H1 (cell line): ENCODE results near the gene DOCK1. TPM values are rescaled to one million over a fixed set of nuclear protein-coding genes. Genes with fewer than 3 reads are reported as not detected.

Experiments
- CTCF ChIA-PET: fragments of 300-600 bp; sonication (Branson Sonifier 250); formaldehyde crosslinking; loops from one replicate; lab custom pipeline; 2021; ENCODE audit not compliant: partially characterized antibody; lab: Charles Lee
- POLR2A ChIA-PET: fragments of 300-600 bp; sonication (Branson Sonifier 250); formaldehyde crosslinking; loops from one replicate; lab custom pipeline; 2021; ENCODE audit warnings: inconsistent platforms; ENCODE audit not compliant: partially characterized antibody; lab: Charles Lee
- DNase-seq, 2 experiments: peaks; one replicate each; pipeline versions ENCODE4 v3.0.0 to v3.0.0-alpha.2; 2010 to 2022; ENCODE audit warnings: low spot score in 2 of 2, low read depth in 1 of 2, mixed read lengths in 1 of 2
- FAIRE-seq: peaks from 2 replicates; lab custom pipeline; 2011; peaks lifted over from hg19 to GRCh38; lab: Jason Lieb, UNC
- H2AFZ ChIP-seq: 2 replicates; pipeline ENCODE4 v1.8.1; 2012; ENCODE audit warnings: low read length, inconsistent platforms
- H2AK5ac ChIP-seq: 2 replicates; pipeline ENCODE4 v1.6.1; 2013; ENCODE audit warnings: low read depth, low read length
- H2BK120ac ChIP-seq: replicated peaks from 2 replicates; pipeline ENCODE3; 2013; ENCODE audit warnings: low read depth, low read length, inconsistent platforms
- H2BK12ac ChIP-seq: 2 replicates; pipeline ENCODE4 v1.6.1; 2013; ENCODE audit warnings: low read depth, low read length
- H2BK15ac ChIP-seq: 2 replicates; pipeline ENCODE4 v1.6.1; 2013; ENCODE audit warnings: low read length
- H2BK20ac ChIP-seq: 2 replicates; pipeline ENCODE4 v1.6.1; 2013; ENCODE audit warnings: low read length
- H2BK5ac ChIP-seq: 2 replicates; pipeline ENCODE4 v1.6.1; 2013; ENCODE audit warnings: low read depth, low read length
- H3K14ac ChIP-seq: 2 replicates; pipeline ENCODE4 v1.6.1; 2013; ENCODE audit warnings: inconsistent platforms; ENCODE audit not compliant: insufficient read length
- H3K18ac ChIP-seq: 2 replicates; pipeline ENCODE4 v1.6.1; 2013; ENCODE audit warnings: low read length; ENCODE audit errors: extremely low read depth
- H3K23ac ChIP-seq: 2 replicates; pipeline ENCODE4 v1.6.1; 2013; ENCODE audit warnings: inconsistent platforms; ENCODE audit not compliant: insufficient read length
- H3K23me2 ChIP-seq: 2 replicates; pipeline ENCODE4 v1.6.1; 2013; ENCODE audit warnings: low read depth, low read length
- H3K27ac ChIP-seq: 2 replicates; pipeline ENCODE4 v1.6.1; 2011; ENCODE audit warnings: low read depth, low read length, inconsistent platforms
- H3K27me3 ChIP-seq, 4 experiments: replicated peaks in 1 of 4; 1 replicate in 1 of 4; 2 replicates in 3 of 4; pipeline versions ENCODE4 v1.6.1 to v1.8.1; 2011 to 2013; ENCODE audit warnings: low read length in 3 of 4, mild to moderate bottlenecking in 3 of 4, inconsistent platforms in 2 of 4, mixed read lengths in 2 of 4, moderate library complexity in 1 of 4; ENCODE audit not compliant: control insufficient read depth in 3 of 4, insufficient read depth in 3 of 4; ENCODE audit errors: extremely low read depth in 1 of 4
- H3K36me3 ChIP-seq, 4 experiments: 2 replicates each; pipeline versions ENCODE4 v1.6.1 to v1.8.1; 2011 to 2013; ENCODE audit warnings: mild to moderate bottlenecking in 4 of 4, low read length in 3 of 4, moderate library complexity in 2 of 4, control low read depth in 1 of 4, inconsistent platforms in 1 of 4; ENCODE audit not compliant: insufficient read depth in 4 of 4, control insufficient read depth in 2 of 4
- H3K4ac ChIP-seq: replicated peaks from 2 replicates; pipeline ENCODE3; 2013; ENCODE audit warnings: low read length, low read depth, mixed read lengths, inconsistent platforms; ENCODE audit not compliant: insufficient read length
- H3K4me1 ChIP-seq, 4 experiments: replicated peaks in 1 of 4; 1 replicate in 1 of 4; 2 replicates in 3 of 4; pipeline versions ENCODE4 v1.6.1 to v1.8.1; 2011 to 2013; ENCODE audit warnings: low read length in 3 of 4, inconsistent platforms in 2 of 4, mixed read lengths in 1 of 4; ENCODE audit not compliant: insufficient read depth in 4 of 4, control insufficient read depth in 3 of 4
- H3K4me2 ChIP-seq, 2 experiments: 2 replicates each; pipeline versions ENCODE4 v1.6.1 to v1.8.1; 2011 to 2013; ENCODE audit warnings: low read depth in 2 of 2, low read length in 2 of 2, control low read depth in 1 of 2, inconsistent platforms in 1 of 2, mild to moderate bottlenecking in 1 of 2; ENCODE audit not compliant: insufficient read depth in 1 of 2
- H3K4me3 ChIP-seq, 4 experiments: fragments of 200-600, 300-600 bp in 1 of 4; sonication (generic), shearing (Covaris generic), sonication (Bioruptor Twin) in 1 of 4; 2 replicates each; pipeline versions ENCODE4 v1.5.1 to v1.8.1; 2011 to 2016; ENCODE audit warnings: low read length in 4 of 4, low read depth in 3 of 4, control low read depth in 2 of 4, inconsistent platforms in 2 of 4, mild to moderate bottlenecking in 2 of 4, mixed read lengths in 1 of 4, moderate library complexity in 1 of 4; ENCODE audit not compliant: insufficient read depth in 2 of 4; ENCODE audit errors: extremely low read depth in 1 of 4
- H3K56ac ChIP-seq: replicated peaks from 2 replicates; pipeline ENCODE3; 2013; ENCODE audit warnings: low read depth, mild to moderate bottlenecking, mixed read lengths, low read length, inconsistent platforms; ENCODE audit not compliant: insufficient read length
- H3K79me1 ChIP-seq: 2 replicates; pipeline ENCODE4 v1.6.1; 2013; ENCODE audit warnings: low read depth, low read length, control low read depth
- H3K79me2 ChIP-seq, 2 experiments: 2 replicates each; pipeline versions ENCODE4 v1.6.1 to v1.8.1; 2012 to 2013; ENCODE audit warnings: low read length in 2 of 2, mild to moderate bottlenecking in 2 of 2, inconsistent platforms in 1 of 2; ENCODE audit not compliant: insufficient read depth in 2 of 2, control insufficient read depth in 1 of 2
- H3K9ac ChIP-seq, 4 experiments: replicated peaks in 1 of 4; 1 replicate in 1 of 4; 2 replicates in 3 of 4; pipeline versions ENCODE4 v1.6.1 to v1.8.1; 2011 to 2013; ENCODE audit warnings: low read depth in 3 of 4, low read length in 3 of 4, control low read depth in 2 of 4, mild to moderate bottlenecking in 2 of 4, moderate library complexity in 2 of 4, inconsistent platforms in 1 of 4; ENCODE audit errors: extremely low read depth in 1 of 4
- H3K9me3 ChIP-seq, 2 experiments: 2 replicates each; pipeline versions ENCODE4 v1.6.1 to v1.8.1; 2012 to 2013; ENCODE audit warnings: mild to moderate bottlenecking in 2 of 2, moderate library complexity in 2 of 2, control low read depth in 1 of 2, inconsistent platforms in 1 of 2, low read depth in 1 of 2, low read length in 1 of 2, mixed read lengths in 1 of 2; ENCODE audit not compliant: insufficient read depth in 2 of 2
- H4K20me1 ChIP-seq, 2 experiments: replicated peaks in 1 of 2; 2 replicates each; pipeline versions ENCODE3 to v1.8.1; 2011 to 2013; ENCODE audit warnings: inconsistent platforms in 2 of 2, low read length in 2 of 2, mild to moderate bottlenecking in 1 of 2; ENCODE audit not compliant: insufficient read depth in 2 of 2, control insufficient read depth in 1 of 2
- H4K5ac ChIP-seq: 2 replicates; pipeline ENCODE4 v1.6.1; 2013; ENCODE audit warnings: low read length, low read depth, mixed read lengths, inconsistent platforms; ENCODE audit not compliant: insufficient read length
- H4K8ac ChIP-seq: 2 replicates; pipeline ENCODE4 v1.8.0; 2013; ENCODE audit warnings: mild to moderate bottlenecking, moderate library complexity, low read length, inconsistent platforms; ENCODE audit not compliant: insufficient read depth; ENCODE audit errors: extremely low read depth
- H4K91ac ChIP-seq: replicated peaks from 2 replicates; pipeline ENCODE3; 2013; ENCODE audit warnings: low read length, mixed read lengths, inconsistent platforms; ENCODE audit not compliant: insufficient read length
- CHD1 ChIP-seq: IDR thresholded peaks from 2 replicates; pipeline ENCODE4 v1.6.1; 2012; ENCODE audit warnings: low read depth, low read length, improper control_type of control experiment
- CTBP2 ChIP-seq: IDR thresholded peaks from 2 replicates; pipeline ENCODE4 v1.7.0; 2011; ENCODE audit warnings: borderline replicate concordance, mild to moderate bottlenecking, moderate library complexity, mixed read lengths, low read length; ENCODE audit not compliant: insufficient read depth, insufficient read length
- GABPA ChIP-seq: IDR thresholded peaks from 2 replicates; pipeline ENCODE4 v1.6.1; 2011; ENCODE audit warnings: mild to moderate bottlenecking, low read length, moderate library complexity, borderline replicate concordance; ENCODE audit not compliant: insufficient read depth
- KDM4A ChIP-seq: IDR thresholded peaks from one replicate; pipeline ENCODE4 v1.7.1; 2012; ENCODE audit warnings: low read depth, mild to moderate bottlenecking, moderate library complexity, low read length, inconsistent platforms; ENCODE audit not compliant: severe bottlenecking
- MAFK ChIP-seq: IDR thresholded peaks from 2 replicates; pipeline ENCODE4 v1.6.1; 2012; ENCODE audit warnings: low read depth, mild to moderate bottlenecking, improper control_type of control experiment, low read length
- RAD21 ChIP-seq, 2 experiments: IDR thresholded peaks in 1 of 2; conservative IDR thresholded peaks in 1 of 2; 2 replicates each; pipeline ENCODE4 v1.6.1; 2011; ENCODE audit warnings: low read depth in 2 of 2, low read length in 2 of 2, improper control_type of control experiment in 1 of 2, inconsistent platforms in 1 of 2, mild to moderate bottlenecking in 1 of 2, moderate library complexity in 1 of 2
- WGBS, 2 experiments: shearing (Covaris generic) in 1 of 2; methylation state at CpG; one replicate each; pipeline versions ENCODE4 v1.1.6 to v1.1.7; 2013 to 2015; ENCODE audit warnings: low lambda C conversion rate in 2 of 2, mixed read lengths in 2 of 2, inconsistent platforms in 1 of 2, low coverage in 1 of 2, missing lambda C conversion rate in 1 of 2; ENCODE audit not compliant: insufficient replicate concordance in 2 of 2, insufficient coverage in 1 of 2, insufficient read length in 1 of 2; ENCODE audit errors: extremely low coverage in 1 of 2, missing lambda C conversion rate in 1 of 2; 5-methylcytosine and 5-hydroxymethylcytosine counted together
- polyA plus RNA-seq, 7 experiments: library from polyadenylated mRNA; depleted of rRNA in 3 of 7; stranded (reverse) in 5 of 7; unstranded in 2 of 7; fragments of >200 nt in 5 of 7; fragments of 200-250 nt in 2 of 7; gene quantifications; 1 replicate in 5 of 7; 2 replicates in 1 of 7; 4 replicates in 1 of 7; pipeline versions ENCODE4 v1.2.1 to v1.2.3, GENCODE V29; 2011 to 2013; ENCODE audit warnings: missing spikeins in 2 of 7, mixed read lengths in 2 of 7
- total RNA-seq: library from RNA; stranded (reverse); fragmentation: NEBNext Ultra II Directional; extraction: Animal tissue kit (Norgen Biotek cat#: 25700); gene quantifications from 2 replicates; pipeline ENCODE4 v1.2.1, GENCODE V29; 2021

Gene DOCK1
- total and polyA plus RNA-seq, 2 of the 8 experiments (the other 6 are each of a cell fraction or from before 2014, with no cell fraction given), result 11.6 to 53.0 TPM

DNA sequence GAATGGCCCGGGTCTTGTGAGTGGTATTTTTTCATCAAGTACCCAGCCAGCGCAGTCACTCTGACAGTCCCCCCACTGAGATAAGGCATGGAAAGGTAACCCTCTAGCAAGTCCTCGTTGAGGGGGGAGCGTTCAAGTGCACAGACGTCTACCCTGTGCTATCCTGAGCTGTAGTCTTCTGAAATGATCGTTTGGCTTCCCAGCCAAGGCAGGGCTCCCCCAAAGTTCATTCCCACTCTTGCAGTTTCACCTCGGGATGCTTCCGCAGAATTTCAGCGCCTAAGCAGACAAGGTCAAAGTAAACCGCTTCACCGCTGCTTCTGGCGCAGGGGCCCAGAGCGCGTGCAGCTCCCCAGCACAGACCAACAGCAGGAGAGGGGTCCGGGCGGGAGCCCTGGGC, 289.4 kb downstream of the DOCK1 start:
- Histone ChIP-seq H3K4me2 (peak overlapping the region; percentile 93 to 97), H3K4ac (no peak overlapping the region), H3K4me1 (peaks cover 3 to 9% (median 7%) of the 10 kb centered on the region in 4 experiments; a peak in 5 of 7 replicates), H2BK12ac (no peak overlapping the region), H3K14ac (no peak overlapping the region), H4K20me1 (peaks cover 11 to 13% of the 10 kb centered on the region in 2 experiments), H3K56ac (no peak overlapping the region), H3K23me2 (peaks cover 13% of the 10 kb centered on the region; the same call in 1 of the 2 replicates), H3K27ac (no peak overlapping the region), H2BK5ac (no peak overlapping the region), H3K23ac (peak overlapping the region; percentile 60), H4K91ac (no peak overlapping the region), H4K8ac (no peak overlapping the region), H2BK120ac (no peak overlapping the region), H3K4me3 (peak overlapping the region in 3 of 4 experiments; percentile 43 to 66 (median 47); a peak in 4 of 8 replicates), H3K9me3 (no peaks in the 10 kb centered on the region), H3K9ac (no peak overlapping the region), H2BK15ac (no peak overlapping the region), H3K79me1 (no peaks in the 10 kb centered on the region), H3K27me3 (peaks cover 0 to 34% (median 17%) of the 10 kb centered on the region in 4 experiments; a peak in 6 of 7 replicates), H3K79me2 (no peaks in the 10 kb centered on the region), H2BK20ac (no peak overlapping the region), H3K36me3 (no peaks in the 10 kb centered on the region), H4K5ac (no peak overlapping the region), H2AK5ac (no peak overlapping the region), H3K18ac (no peak overlapping the region), H2AFZ (no peak overlapping the region)
- TF ChIP-seq KDM4A (no peak), MAFK (no peak), CHD1 (no peak), RAD21 (IDR thresholded peaks at IDR 0.05 in 1 of 2, conservative IDR thresholded peaks at IDR 0.05 in 1 of 2; ENCODE audit: low read depth in 2 of 2, low read length in 2 of 2) (no peak), GABPA (peak; percentile 50; the same call in 1 of the 2 replicates), CTBP2 (no peak)
- WGBS, 2 experiments, result 27% methylated on average over 16 of the region's 16 CpGs; no CpG with 5 or more reads in 1 of the 2 experiments
- DNase-seq (no peak), FAIRE-seq (no peak)
- CTCF ChIA-PET, result interaction anchor here (0.8 to 1.3 kb wide), 6 partner anchors 15 to 154 kb away, joined by 3 to 4 read pairs (median 3); no protein-coding TSS in a partner anchor
- POLR2A ChIA-PET, result interaction anchor here (0.8 kb wide), 1 partner anchor 28 kb away, joined by 3 read pairs; no protein-coding TSS in a partner anchor
